A673 (cell line): ENCODE results near the gene CHMP2B.

ENCODE experiments used
- EZH2 ChIP-seq: fragments of 200-600 bp; sonication (generic); IDR thresholded peaks from 2 replicates; pipeline ENCODE4 v1.6.1; 2017; ENCODE audit warnings: borderline replicate concordance, low read depth, mild to moderate bottlenecking, mixed read lengths, antibody characterized with exemption, low read length; ENCODE audit not compliant: poor library complexity, severe bottlenecking
- TF ChIP-seq, protein P1 (sequence below): fragments of 300-800, 200-600 bp; sonication (generic); conservative IDR thresholded peaks from 2 replicates; pipeline ENCODE4 v1.5.1; 2017; ENCODE audit warnings: low read depth, mild to moderate bottlenecking, antibody characterized with exemption, low read length, moderate library complexity, mixed read lengths

DNA sequence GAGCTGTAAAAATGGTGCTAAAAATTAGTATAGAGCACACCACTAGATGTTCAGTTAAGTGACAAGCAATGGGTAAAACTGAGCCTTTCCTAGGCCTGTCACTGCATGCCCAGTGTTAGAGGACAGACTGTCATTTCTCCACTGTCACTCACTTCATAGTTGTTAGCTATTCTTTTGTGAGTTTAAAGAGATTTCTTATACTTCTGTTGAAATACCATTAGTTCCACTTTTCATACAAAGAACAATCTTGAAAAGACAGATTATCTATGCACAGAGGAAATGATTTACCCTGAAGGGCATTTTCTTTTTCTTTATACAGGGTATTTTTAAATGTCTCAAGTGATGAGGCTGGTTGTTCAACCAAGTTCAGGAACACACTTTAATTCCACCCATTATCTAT is 28.3 kb upstream of the CHMP2B start:
- TF ChIP-seq, protein P1, sequence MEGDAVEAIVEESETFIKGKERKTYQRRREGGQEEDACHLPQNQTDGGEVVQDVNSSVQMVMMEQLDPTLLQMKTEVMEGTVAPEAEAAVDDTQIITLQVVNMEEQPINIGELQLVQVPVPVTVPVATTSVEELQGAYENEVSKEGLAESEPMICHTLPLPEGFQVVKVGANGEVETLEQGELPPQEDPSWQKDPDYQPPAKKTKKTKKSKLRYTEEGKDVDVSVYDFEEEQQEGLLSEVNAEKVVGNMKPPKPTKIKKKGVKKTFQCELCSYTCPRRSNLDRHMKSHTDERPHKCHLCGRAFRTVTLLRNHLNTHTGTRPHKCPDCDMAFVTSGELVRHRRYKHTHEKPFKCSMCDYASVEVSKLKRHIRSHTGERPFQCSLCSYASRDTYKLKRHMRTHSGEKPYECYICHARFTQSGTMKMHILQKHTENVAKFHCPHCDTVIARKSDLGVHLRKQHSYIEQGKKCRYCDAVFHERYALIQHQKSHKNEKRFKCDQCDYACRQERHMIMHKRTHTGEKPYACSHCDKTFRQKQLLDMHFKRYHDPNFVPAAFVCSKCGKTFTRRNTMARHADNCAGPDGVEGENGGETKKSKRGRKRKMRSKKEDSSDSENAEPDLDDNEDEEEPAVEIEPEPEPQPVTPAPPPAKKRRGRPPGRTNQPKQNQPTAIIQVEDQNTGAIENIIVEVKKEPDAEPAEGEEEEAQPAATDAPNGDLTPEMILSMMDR = no peak
- no peak for TF ChIP-seq EZH2
